RPMI7951 (cell line): ENCODE results near the gene PXK. TPM values are rescaled to one million over a fixed set of nuclear protein-coding genes. Genes with fewer than 3 reads are reported as not detected.

ENCODE experiments used
- DNase-seq: peaks from one replicate; pipeline ENCODE4 v3.0.0-alpha.2; 2012; ENCODE audit warnings: low read depth
- total RNA-seq: library from RNA; depleted of rRNA; stranded (reverse); fragments of >200 nt; shearing (Covaris generic); gene quantifications from 2 replicates; pipeline ENCODE4 v1.2.3, GENCODE V29; 2014; rRNA removed

Gene PXK
- total RNA-seq, 1 experiment from 2014 or later, result 63.6 TPM

DNA sequence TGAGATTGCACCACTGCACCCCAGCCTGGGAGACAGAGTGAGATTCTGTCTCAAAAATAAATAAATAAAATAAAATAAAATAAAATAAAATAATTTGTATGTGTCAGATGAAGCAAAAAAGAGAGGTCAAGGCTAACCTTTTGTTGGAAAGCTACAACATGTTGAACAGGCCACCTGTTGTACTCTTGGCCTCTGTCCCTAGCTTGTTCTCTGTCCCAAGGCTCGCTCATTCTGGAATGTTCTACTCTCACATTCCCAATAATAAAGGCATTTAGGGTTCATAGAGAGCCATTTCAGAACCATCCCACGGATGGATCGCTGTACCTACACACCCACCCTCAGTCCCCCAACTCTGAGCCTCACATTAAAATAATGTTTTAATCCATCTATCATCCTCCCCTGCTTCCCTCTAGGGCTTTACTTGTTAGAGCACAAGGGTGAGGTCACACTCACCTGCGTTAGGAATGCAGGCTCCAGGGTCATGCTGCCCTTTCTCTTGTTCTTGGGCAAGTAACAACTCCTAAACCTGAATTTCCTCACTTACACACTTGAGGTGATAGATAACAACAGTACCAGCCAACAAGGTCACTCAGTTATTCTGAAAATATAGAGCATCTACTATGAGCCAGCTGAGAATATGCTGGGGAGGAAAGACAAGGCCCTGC is 134.3 kb downstream of the PXK start:
- DNase-seq, result no peak

DNA sequence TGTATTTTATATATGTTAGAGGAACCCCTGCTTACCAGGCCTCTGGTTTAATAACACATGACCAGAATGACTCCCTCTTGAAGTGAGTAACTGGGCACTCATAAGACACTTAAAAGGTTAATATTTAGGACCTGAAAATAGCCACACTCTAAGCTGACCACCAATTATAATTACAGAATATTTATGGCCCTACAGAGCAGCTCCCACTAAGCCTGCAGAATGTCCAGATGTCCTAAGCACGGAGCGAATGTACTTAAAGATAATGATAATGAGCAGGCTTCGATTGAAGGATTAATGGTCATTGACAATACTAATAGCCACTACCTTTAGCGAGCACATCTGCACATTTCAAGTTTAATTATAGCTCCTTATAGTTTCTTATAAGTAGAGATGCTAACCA is 136.4 kb downstream of the PXK start:
- no peak for DNase-seq

DNA sequence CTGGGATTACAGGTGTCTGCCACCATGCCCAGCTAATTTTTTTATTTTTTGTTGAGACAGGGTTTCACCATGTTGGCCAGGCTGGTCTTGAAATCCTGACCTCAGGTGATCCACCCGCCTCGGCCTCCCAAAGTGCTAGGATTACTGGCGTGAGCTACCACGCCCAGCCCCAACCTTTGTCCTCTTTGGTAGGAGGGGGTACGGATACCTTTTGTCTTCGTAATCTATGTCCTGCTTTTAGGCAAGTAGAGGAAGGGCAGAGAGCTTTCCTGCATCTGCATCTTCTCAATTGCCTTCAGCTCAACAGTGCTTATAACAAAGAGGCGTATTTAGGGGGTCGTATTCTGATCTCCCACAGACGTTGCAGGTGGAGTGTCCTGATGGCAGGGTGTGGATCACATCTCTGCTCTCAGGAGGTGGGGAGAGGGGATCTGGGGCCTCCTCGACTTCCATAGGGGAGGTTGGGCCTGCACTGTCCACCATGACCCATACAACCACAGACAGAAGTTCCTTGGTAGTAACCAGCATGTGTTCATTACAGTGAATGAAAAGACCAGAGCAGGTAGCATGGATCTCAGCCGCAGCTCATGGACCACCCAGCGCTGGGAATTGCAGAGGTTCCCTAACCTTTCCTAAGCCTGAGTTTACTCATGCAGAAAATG is 137.8 kb downstream of the PXK start:
- DNase-seq, result no peak

DNA sequence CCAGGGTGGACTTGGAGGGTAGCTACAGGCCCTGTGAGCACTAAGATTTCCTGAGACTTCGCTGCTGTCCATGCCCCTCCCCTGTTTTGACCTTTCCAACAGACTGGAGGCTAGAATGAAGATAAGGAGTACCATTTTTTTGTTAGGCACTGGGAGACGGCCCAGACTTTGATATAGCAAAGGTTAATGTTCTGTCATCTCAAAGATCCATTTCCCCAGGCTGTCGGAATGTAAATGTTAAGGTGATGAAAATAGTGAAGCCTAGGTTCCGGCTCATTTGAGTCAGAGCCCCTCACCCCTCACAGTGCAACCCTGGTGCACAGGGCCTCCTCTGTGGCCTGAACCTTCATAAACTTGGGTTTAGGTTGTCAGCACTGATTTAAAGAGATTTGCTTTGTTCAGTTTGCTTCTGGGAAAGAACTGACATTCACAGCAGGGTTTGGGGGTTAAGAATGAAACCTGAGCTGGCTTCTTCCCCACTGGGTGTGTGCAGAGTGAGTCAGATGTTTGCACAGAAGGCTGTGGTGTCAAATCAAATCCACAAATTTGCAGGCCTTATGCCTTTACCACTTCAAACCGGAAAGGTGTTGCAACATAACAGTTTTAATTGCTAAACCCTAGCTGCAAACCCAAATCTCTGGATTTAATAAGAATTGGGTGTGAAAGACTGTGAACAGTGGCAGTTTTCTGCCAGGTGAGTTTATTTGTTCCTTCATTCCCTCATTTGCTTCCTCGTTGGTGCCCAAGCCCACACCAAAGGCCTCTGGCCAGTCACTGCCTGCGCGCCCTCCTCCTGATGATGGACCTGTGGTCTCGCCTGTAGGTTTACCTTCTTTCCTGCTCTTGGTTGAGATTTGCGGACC is 138.6 kb downstream of the PXK start:
- DNase-seq, result peak; percentile 82

DNA sequence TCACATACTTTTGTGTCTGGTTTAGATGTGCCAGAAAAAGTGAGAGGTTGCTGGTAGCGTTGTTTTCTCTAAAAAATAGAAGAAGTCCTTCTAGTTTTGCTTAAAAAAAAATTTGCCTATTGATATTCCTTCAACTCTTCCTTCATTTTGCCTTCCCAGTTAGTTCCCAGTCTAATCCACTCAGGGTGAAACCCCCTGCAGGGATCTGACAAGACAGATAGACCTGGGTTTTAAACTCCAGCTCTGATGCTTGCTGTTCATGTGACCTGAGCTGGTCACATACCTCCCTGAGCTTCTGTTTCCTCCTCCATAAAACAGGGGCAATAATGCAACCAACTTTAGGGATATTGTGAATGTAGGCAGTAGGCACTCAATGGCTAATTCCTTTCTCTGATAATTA is 140.6 kb downstream of the PXK start:
- DNase-seq, result no peak

DNA sequence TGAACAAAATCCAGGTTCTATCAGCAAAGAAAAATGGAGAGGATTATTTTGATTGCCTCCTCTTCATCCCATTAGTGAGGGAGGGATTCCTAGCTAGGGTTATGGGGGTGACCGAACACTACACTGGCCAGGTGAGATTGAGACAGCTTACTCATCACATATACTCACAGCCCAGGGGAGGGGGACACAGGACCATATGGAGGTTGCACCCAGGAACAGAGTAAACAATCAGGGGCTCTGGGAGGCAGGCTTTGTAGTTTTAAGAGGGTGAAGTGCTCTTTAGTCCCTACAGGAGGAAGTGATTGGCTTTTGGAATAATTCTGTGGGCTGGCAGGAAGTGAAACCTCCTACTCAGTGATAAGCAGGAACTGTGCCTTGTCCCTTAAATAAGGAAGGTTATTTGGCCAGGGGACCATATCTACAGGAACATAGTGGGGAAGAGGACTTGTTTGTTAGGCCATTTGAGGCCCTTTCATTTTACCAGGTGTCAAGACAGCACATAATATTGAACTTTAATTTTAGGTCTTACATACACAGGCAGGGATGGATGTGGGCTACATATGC is 141.7 kb downstream of the PXK start:
- no peak for DNase-seq

DNA sequence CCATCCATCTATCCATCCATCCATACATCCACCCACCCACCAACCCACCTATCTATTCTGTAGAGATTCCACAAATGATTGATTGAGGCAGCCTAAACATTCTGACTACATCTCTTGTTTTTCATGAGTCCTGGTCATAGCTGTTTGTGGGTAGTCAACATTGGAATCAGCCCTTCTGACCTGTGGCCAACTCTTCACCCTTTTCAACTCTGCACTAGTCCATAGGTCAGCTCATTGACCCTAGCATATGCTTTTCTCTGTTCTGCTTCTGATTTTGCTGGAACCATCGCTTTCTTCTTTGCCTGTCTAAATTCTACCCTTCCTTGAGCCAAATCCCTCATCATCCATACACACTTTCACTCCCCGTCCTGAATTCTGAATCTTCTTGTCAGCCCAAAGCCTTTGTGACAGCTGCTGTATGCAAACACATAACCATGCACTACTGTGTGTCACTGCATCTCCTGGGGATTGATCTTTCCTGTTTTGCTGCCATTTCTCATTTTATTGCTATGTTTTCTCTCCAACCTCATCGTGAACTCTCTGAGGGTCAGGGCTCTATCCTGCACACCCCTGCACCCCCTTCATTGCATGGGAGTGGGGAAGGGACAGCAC is 142.4 kb downstream of the PXK start:
- no peak for DNase-seq

Other genes with a start within 250 kb of the PXK start
- gene DNASE1L3, start 121.9 kb upstream of the PXK start, total RNA-seq, result not detected in 2 replicates
- gene ABHD6, start 95.1 kb upstream of the PXK start, total RNA-seq, result 19.5 and 20.1 TPM in 2 replicates
- gene RPP14, start 26.6 kb upstream of the PXK start, total RNA-seq, result 15.3 and 18.2 TPM in 2 replicates
- 8.9 and 10.9 TPM in 2 replicates for gene HTD2, start 26.4 kb upstream of the PXK start, total RNA-seq
- gene PDHB, start 100.9 kb downstream of the PXK start, total RNA-seq, result 201 and 242 TPM in 2 replicates
- gene KCTD6, start 159.2 kb downstream of the PXK start, total RNA-seq, result 17.2 and 20.8 TPM in 2 replicates
- gene ACOX2, start 204.3 kb downstream of the PXK start, total RNA-seq, result 5.3 and 8.1 TPM in 2 replicates
- not detected in 2 replicates for gene FAM107A, start 244.5 kb downstream of the PXK start, total RNA-seq